ENCODE measurements around the gene IFNGR2. TPM values are rescaled to one million over a fixed set of nuclear protein-coding genes. Genes with fewer than 3 reads are reported as not detected.

Gene IFNGR2
- total and polyA plus RNA-seq, 2 of the 4 experiments (the other 2 are of a cell fraction) = 66.0 to 73.8 TPM

DNA sequence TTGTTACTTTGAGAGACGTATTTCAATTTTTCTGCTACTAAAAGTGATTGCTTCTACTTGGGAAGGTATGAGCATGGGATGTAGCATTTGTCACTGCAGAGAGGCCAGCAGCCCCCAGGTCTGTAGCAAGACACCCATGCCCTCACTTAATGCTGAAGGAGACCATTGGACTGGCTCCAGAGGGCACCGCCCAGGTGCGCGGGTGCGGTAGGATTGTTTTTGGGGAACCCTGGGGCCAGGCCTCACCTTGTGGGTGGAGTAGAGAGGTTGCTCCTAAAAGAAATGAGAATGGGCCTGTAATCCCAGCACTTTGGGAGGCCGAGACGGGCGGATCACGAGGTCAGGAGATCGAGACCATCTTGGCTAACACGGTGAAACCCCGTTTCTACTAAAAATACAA, 30.6 kb upstream of the IFNGR2 start:
- Histone ChIP-seq H3K4ac (ENCODE audit: low read depth, low read length) (no peak overlapping the region), H2BK15ac (ENCODE audit: low read depth, low read length) (no peak overlapping the region), H2BK120ac (ENCODE audit: low read depth, low read length) (no peak overlapping the region), H3K36me3 (ENCODE audit: control insufficient read depth, insufficient read depth, low read length) (no peaks in the 10 kb centered on the region), H4K20me1 (ENCODE audit: insufficient read depth, low read length) (no peaks in the 10 kb centered on the region), H2AK5ac (ENCODE audit: low read depth, low read length) (no peak overlapping the region), H3K14ac (replicated peaks; ENCODE audit: low read depth, low read length) (no peak overlapping the region), H3K18ac (ENCODE audit: low read depth, low read length) (no peak overlapping the region), H2BK20ac (ENCODE audit: low read depth, low read length) (no peak overlapping the region), H3K4me2 (ENCODE audit: low read depth, low read length) (no peak overlapping the region), H3K9me3 (ENCODE audit: control insufficient read depth, insufficient read depth, low read length) (peaks cover 19% of the 10 kb centered on the region), H2AFZ (replicated peaks; ENCODE audit: low read length, poor library complexity) (peak overlapping the region; percentile 45), H2BK5ac (ENCODE audit: low read depth, low read length, poor library complexity, severe bottlenecking) (no peak overlapping the region), H4K8ac (ENCODE audit: low read depth in 2 of 2, low read length in 2 of 2) (no peak overlapping the region), H2AK9ac (replicated peaks; ENCODE audit: low read depth, low read length, poor library complexity) (no peak overlapping the region), H3K27me3 (ENCODE audit: control insufficient read depth, insufficient read depth, low read length) (no peaks in the 10 kb centered on the region; the same call in 1 of the 2 replicates), H3K9ac (ENCODE audit: low read depth, low read length) (no peak overlapping the region), H3K79me1 (ENCODE audit: low read depth in 1 of 2, low read length in 2 of 2) (no peaks in the 10 kb centered on the region), H3K27ac (ENCODE audit: insufficient read depth, low read length) (no peak overlapping the region), H4K91ac (ENCODE audit: insufficient read depth, low read depth, low read length) (no peak overlapping the region), H3K4me3 (ENCODE audit: insufficient read depth, low read depth, low read length) (no peak overlapping the region), H3K23ac (ENCODE audit: low read depth, low read length) (no peak overlapping the region), H4K5ac (ENCODE audit: low read depth, low read length) (no peak overlapping the region), H3K4me1 (ENCODE audit: control insufficient read depth, insufficient read depth, low read length) (0 out of 2 replicates have a peak, but pooled peaks cover 5% of the 10 kb centered on the region), H3K9me1 (ENCODE audit: insufficient read depth, low read length) (no peaks in the 10 kb centered on the region), H3K56ac (ENCODE audit: extremely low read depth, insufficient read depth, low read length) (no peak overlapping the region)
- no peak for ATAC-seq (ENCODE audit: low read depth)
- intact Hi-C loops (cut with micrococcal nuclease) = loop anchor here (5.0 kb wide), 1 partner anchor 35 kb away; no protein-coding TSS in a partner anchor
- BruUV-seq (replicated peaks) = no TSS peak
- DNase-seq = no peak
- ChIA-PET CTCF (interaction anchor here (1.5 kb wide), 1 partner anchor 173 kb away, joined by 3 read pairs; no protein-coding TSS in a partner anchor), POLR2A (ENCODE audit: unreplicated experiment) (no interaction called here)
- TF ChIP-seq RCOR1 (IDR thresholded peaks at IDR 0.05; ENCODE audit: insufficient replicate concordance, low read length) (no peak), MXI1 (IDR thresholded peaks at IDR 0.05; ENCODE audit: borderline replicate concordance, low read depth, low read length) (no peak), MAFK (IDR thresholded peaks at IDR 0.05; ENCODE audit: low read depth, low read length) (no peak), NFE2L2 (IDR thresholded peaks at IDR 0.05; ENCODE audit: low read depth, low read length) (no peak), RAD21 (IDR thresholded peaks at IDR 0.05; ENCODE audit: low read length) (no peak), POLR2A (IDR thresholded peaks at IDR 0.05; ENCODE audit: low read depth, low read length) (no peak), USF2 (IDR thresholded peaks at IDR 0.05; ENCODE audit: low read depth, low read length) (no peak), FOS (IDR thresholded peaks at IDR 0.05; ENCODE audit: low read depth, low read length) (no peak), SMC3 (IDR thresholded peaks at IDR 0.05; ENCODE audit: low read depth, low read length) (no peak), BHLHE40 (IDR thresholded peaks at IDR 0.05; ENCODE audit: low read depth, low read length) (no peak), RFX5 (IDR thresholded peaks at IDR 0.05; ENCODE audit: low read depth, low read length) (no peak), CEBPB (IDR thresholded peaks at IDR 0.05; ENCODE audit: low read depth, low read length) (no peak)
- in situ Hi-C loops (cut with MboI; ENCODE audit: low sequenced_read_pairs) = no loop called here
- WGBS, 2 experiments (ENCODE audit: extremely low coverage in 2 of 2, insufficient read length in 1 of 2) = 100% methylated on average over 1 of the region's 12 CpGs; no CpG with 5 or more reads in 1 of the 2 experiments
- dilution Hi-C loops (cut with HindIII; ENCODE audit: low sequenced_read_pairs, unreplicated experiment) = no loop called here
